OCI-LY7 (cell line): ENCODE measurements around the gene DUX4. TPM values are rescaled to one million over a fixed set of nuclear protein-coding genes. Genes with fewer than 3 reads are reported as not detected.
"Not testable (repeated sequence)": the region's sequence is repeated elsewhere in the genome, so short reads cannot be mapped to it uniquely, and the experiment has no call there.

Experiments
- BruUV-seq: library from RNA; stranded (reverse); fragments of 400-500 nt; replicated peaks from 2 replicates; lab custom pipeline; 2021; lab: Mats Ljungman, UMichigan
- CTCF ChIA-PET: fragments of 300-600 bp; sonication (Branson Sonifier 250); formaldehyde crosslinking; loops from one replicate; lab custom pipeline; 2022; ENCODE audit warnings: antibody characterized with exemption; ENCODE audit not compliant: unreplicated experiment; lab: Charles Lee
- POLR2A ChIA-PET: fragments of 300-600 bp; sonication (Branson Sonifier 250); formaldehyde crosslinking; loops from one replicate; lab custom pipeline; 2022; ENCODE audit warnings: antibody characterized with exemption; lab: Charles Lee
- DNase-seq: peaks from one replicate; pipeline ENCODE4 v3.0.0-alpha.2; 2015; ENCODE audit warnings: low spot score
- H2AFZ ChIP-seq: fragments of 200-600 bp; sonication (generic), shearing (Covaris generic); 2 replicates; pipeline ENCODE4 v1.6.1; 2014; ENCODE audit warnings: mild to moderate bottlenecking, antibody characterized with exemption, low read length, moderate library complexity
- H3K27ac ChIP-seq: fragments of 200-600 bp; sonication (generic); 2 replicates; pipeline ENCODE4 v1.5.1; 2014; ENCODE audit warnings: mixed run types, low read depth, mild to moderate bottlenecking, moderate library complexity, low read length, inconsistent platforms; ENCODE audit not compliant: poor library complexity, severe bottlenecking
- H3K36me3 ChIP-seq: fragments of 200-600 bp; sonication (generic); 2 replicates; pipeline ENCODE4 v1.6.1; 2014; ENCODE audit warnings: mild to moderate bottlenecking, antibody characterized with exemption, low read length, moderate library complexity, mixed read lengths; ENCODE audit not compliant: insufficient read depth
- H3K4me1 ChIP-seq: fragments of 200-600 bp; sonication (generic); 2 replicates; pipeline ENCODE4 v1.5.1; 2014; ENCODE audit warnings: mild to moderate bottlenecking, low read length; ENCODE audit not compliant: insufficient read depth, poor library complexity, severe bottlenecking
- H3K4me2 ChIP-seq: fragments of 200-600 bp; sonication (generic); 2 replicates; pipeline ENCODE4 v1.6.1; 2014; ENCODE audit warnings: mild to moderate bottlenecking, low read length
- H3K4me3 ChIP-seq: fragments of 200-600 bp; sonication (generic); 2 replicates; pipeline ENCODE4 v1.5.1; 2014; ENCODE audit warnings: mild to moderate bottlenecking, low read depth, low read length; ENCODE audit not compliant: poor library complexity, severe bottlenecking
- H3K79me2 ChIP-seq: fragments of 200-600 bp; sonication (generic); 2 replicates; pipeline ENCODE4 v1.6.1; 2016; ENCODE audit warnings: low read depth, mild to moderate bottlenecking, low read length, moderate library complexity, mixed read lengths; ENCODE audit not compliant: insufficient read depth
- H3K9me2 ChIP-seq: fragments of 200-600 bp; sonication (generic); 2 replicates; pipeline ENCODE4 v1.6.1; 2016; ENCODE audit warnings: mild to moderate bottlenecking, low read length, mixed read lengths; ENCODE audit not compliant: insufficient read depth
- H3K9me3 ChIP-seq: fragments of 200-600 bp; sonication (generic); 2 replicates; pipeline ENCODE4 v1.6.1; 2014; ENCODE audit warnings: mild to moderate bottlenecking, mixed run types, low read length, mixed read lengths
- H4K20me1 ChIP-seq: fragments of 200-600 bp; sonication (generic); 2 replicates; pipeline ENCODE4 v1.6.1; 2014; ENCODE audit warnings: mild to moderate bottlenecking, antibody characterized with exemption, low read length, moderate library complexity, mixed read lengths; ENCODE audit not compliant: insufficient read depth
- intact Hi-C: fragments of 100-400 bp; cut with micrococcal nuclease; formaldehyde crosslinking; loops from one replicate; pipeline ENCODE4 v1.10.0; 2022; ENCODE audit not compliant: unreplicated experiment
- small RNA-seq: library from RNA; depleted of rRNA; stranded (forward); fragments of <200 nt; gene quantifications from one replicate; pipeline ENCODE3, GENCODE V24; 2014
- total RNA-seq, 2 experiments: library from RNA; depleted of rRNA in 1 of 2; stranded (reverse); fragments of >200 nt in 1 of 2; shearing (Covaris generic) in 1 of 2; gene quantifications; 2 replicates each; pipeline ENCODE4 v1.2.3, GENCODE V29; 2014 to 2022

The DUX4 gene
- total RNA-seq, 2 experiments from 2014 or later = not detected

GRCh38 chr4:190180947-190181346 is 7.4 kb downstream of the DUX4 start:
- H3K36me3 ChIP-seq, H3K4me1 ChIP-seq, H3K4me2 ChIP-seq, DNase-seq, H3K79me2 ChIP-seq, CTCF ChIA-PET, H4K20me1 ChIP-seq, H3K27ac ChIP-seq, POLR2A ChIA-PET, H2AFZ ChIP-seq, H3K9me3 ChIP-seq, intact Hi-C loops, H3K4me3 ChIP-seq, BruUV-seq, H3K9me2 ChIP-seq: not testable (repeated sequence)

GRCh38 chr4:190181481-190182100 is 8.0 kb downstream of the DUX4 start:
- POLR2A ChIA-PET, H4K20me1 ChIP-seq, H3K36me3 ChIP-seq, H2AFZ ChIP-seq, BruUV-seq, intact Hi-C loops, H3K4me1 ChIP-seq, H3K9me3 ChIP-seq, H3K4me3 ChIP-seq, CTCF ChIA-PET, H3K27ac ChIP-seq, H3K9me2 ChIP-seq, H3K4me2 ChIP-seq, DNase-seq, H3K79me2 ChIP-seq: not testable (repeated sequence)

GRCh38 chr4:190203510-190203909 is 29.9 kb downstream of the DUX4 start:
- intact Hi-C loops, POLR2A ChIA-PET, CTCF ChIA-PET: not testable (repeated sequence)

More at GRCh38 chr4:190203510-190203909, 29.9 kb downstream of the DUX4 start:
- DNase-seq, BruUV-seq, H4K20me1 ChIP-seq, H3K79me2 ChIP-seq, H3K9me2 ChIP-seq, H2AFZ ChIP-seq, H3K4me2 ChIP-seq, H3K4me1 ChIP-seq, H3K9me3 ChIP-seq, H3K36me3 ChIP-seq, H3K27ac ChIP-seq, H3K4me3 ChIP-seq: not testable (repeated sequence)

Small RNAs within 50 kb of the gene (small RNA-seq; reads per million reads assigned to genes)
- gene AC215524.1 = not detected

Other genes with a start within 250 kb of the DUX4 start
- gene FRG1, start 232.9 kb upstream of the DUX4 start, total RNA-seq (2014; rRNA removed; shearing (Covaris generic)) = 37.8 and 56.8 TPM in 2 replicates
- gene FRG1, start 232.9 kb upstream of the DUX4 start, total RNA-seq (2022) = 70.9 and 71.3 TPM in 2 replicates
- not detected in 2 replicates for gene FRG2, start 146.5 kb upstream of the DUX4 start, total RNA-seq (2014; rRNA removed; shearing (Covaris generic))
- not detected in 2 replicates for gene FRG2, start 146.5 kb upstream of the DUX4 start, total RNA-seq (2022)
- not detected in 2 replicates for gene DBET, start 109.3 kb upstream of the DUX4 start, total RNA-seq (2014; rRNA removed; shearing (Covaris generic))
- not detected in 2 replicates for gene DBET, start 109.3 kb upstream of the DUX4 start, total RNA-seq (2022)